ENCODE data around the gene GPATCH1.
"Not testable (repeated sequence)": the region's sequence is repeated elsewhere in the genome, so short reads cannot be mapped to it uniquely, and the experiment has no call there.

GPATCH1 gene

DNA sequence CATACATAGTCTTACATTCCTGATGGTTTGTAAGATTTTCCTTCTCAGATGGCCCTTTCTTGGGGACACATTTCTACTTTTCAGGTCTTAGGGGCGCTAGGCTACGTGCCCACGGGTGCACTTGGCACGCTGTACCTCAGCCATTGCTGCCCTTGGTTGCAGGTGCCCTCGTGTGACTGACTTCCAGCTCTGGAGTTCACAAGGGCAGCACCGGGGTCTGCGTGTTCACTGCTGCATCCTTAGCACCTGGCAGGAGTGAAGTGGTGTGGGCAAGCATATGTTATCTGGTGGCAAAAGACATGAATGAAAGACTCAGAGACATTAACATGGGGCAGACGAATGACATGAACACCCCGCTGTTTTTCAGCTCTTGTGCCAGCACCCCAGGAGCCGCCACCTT lies 37.7 kb downstream of the GPATCH1 start:
- DNase-seq (ENCODE audit: low spot score): no peak

DNA sequence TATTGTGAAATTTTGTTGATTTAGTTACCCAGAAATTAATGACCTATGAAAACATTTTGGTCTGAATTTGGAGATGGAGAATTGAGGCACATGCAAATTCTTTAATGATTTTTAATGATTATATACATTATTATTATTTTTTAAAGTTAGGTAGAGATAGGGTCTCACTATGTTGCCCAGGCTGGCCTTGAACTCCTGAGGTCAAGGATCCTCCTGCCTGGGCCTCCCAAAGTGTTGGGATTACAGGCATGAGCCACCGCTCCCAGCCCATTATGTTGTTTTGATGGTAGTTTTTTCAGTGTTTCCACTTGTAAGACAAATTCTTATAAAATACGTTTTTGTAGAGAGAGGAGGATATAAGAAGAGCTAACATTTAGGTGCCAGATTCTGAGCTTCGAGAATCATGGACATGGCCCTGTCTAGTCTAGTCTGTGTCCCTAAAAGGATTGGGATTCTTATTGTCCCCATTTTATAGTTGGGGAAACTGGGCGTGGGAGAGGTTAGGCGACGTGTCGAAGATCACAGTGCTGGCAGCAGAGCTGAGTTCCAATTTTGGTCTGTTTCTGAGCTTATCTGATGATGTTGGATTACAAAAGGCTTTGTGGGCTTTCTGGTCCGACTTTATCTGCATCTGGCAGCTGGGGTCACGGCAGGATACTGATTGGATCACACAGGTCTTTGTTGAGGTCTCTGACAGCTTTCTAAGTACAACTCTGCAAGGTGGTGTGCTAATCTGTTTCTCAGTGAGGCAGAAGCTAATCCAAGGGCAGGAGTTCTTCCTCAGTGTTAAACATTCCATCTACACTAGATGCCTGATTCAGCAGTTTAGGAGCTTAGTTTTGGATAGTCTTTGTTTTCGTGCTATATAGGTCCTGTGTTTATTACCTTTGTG lies 43.5 kb downstream of the GPATCH1 start:
- no peak for DNase-seq (ENCODE audit: low spot score)

DNA sequence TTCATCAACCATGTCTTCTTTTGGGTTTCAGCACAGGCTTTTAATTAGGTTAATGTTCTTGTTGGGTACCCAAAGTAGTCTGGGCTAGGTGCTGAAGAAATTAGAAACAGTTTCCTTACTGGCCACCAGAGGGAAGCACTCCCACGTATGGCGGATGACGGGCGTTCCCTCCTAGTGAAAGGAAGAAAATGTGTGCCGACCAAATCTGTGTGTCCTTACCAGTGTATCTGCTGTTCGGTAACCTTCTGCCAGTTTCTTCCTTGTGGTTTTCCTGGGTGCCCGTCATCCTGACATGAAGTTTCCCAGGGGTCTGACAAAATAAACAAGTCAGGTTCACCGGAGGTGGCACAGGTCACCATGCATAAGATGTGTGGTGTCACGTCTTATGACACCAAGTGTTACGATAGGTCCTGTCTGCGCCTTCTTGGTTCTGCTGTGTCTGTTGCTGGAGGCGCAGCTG lies 45.0 kb downstream of the GPATCH1 start:
- DNase-seq (ENCODE audit: low spot score): peak; percentile 39

DNA sequence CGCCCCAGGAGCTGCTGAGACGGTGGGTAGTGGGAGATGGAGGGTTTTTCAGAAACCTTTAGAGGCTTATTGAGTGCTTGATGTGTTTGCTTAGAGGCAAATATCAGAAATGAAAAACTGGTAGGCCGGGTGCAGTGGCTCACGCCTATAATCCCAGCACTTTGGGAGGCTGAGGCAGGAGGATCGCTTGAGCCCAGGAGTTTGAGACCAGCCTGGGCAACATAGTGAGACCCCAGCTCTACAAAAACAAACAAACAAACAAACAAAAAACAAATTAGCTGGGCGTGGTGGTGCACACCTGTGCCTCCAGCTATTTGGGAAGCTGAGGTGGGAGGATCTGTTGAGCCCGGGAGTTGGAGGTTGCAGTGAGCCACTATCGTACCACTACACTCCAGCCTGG lies 45.7 kb downstream of the GPATCH1 start:
- DNase-seq (ENCODE audit: low spot score): not testable (repeated sequence)

DNA sequence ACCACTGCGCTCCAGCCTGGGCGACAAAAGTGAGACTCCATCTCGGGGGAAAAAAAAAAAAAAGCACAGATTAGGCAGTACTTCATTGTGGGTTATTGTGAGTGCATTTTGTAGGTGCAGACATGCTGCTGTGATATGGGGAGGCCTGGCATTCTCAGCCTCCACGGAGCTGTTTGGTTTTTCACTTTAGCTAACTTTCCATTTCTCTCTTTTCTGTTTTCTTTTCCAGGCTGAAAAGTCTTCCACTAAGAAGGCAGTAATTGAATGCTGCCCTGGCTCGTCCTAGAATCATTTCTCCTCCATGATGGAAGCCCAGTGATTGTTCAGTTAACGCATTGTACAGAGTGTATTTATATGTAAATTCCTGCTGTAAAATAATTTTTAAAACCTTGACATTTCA lies 48.9 kb downstream of the GPATCH1 start:
- no peak for DNase-seq (ENCODE audit: low spot score)

DNA sequence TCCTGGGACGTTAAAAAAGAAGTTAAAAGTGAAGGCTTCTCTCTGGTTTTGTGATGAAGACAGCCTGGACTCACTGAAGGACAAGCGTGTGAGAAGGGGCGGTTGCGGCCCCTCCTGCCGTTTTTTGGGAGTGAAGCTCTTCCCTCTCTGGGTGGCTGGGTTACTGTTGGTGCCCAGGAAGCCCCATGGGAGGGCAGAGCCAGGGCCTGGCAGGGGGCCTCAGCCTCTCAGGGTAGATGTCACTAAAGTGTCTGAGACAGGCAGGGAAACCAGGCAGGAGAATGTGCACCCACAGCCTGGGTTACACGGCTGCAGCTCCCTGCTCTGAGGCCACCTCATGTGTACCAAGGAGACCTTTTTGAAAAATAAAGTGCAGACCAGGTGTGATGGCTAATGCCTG lies 49.5 kb downstream of the GPATCH1 start:
- DNase-seq (ENCODE audit: low spot score): no peak

DNA sequence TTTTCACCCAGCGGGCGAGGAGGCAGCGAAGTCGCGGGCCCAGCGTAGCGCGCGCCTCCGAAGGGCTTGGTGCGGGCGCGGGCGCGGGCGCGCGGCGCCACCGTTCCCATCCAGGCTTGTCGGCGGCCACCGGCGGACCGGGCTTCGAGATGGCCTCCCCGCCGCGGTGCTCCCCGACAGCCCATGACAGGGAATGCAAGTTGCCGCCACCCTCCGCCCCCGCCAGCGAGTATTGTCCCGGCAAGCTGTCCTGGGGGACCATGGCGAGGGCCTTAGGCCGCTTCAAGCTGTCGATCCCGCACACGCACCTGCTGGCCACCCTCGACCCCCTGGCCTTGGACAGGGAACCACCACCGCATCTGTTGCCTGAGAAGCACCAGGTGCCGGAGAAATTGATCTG lies 51.0 kb downstream of the GPATCH1 start, which contains the start of gene WDR88:
Gene WDR88 (plus strand): TSS at position 94 of the 400 bp plus-strand sequence. CDS start 56 bp downstream, at position 150.
- no peak for DNase-seq (ENCODE audit: low spot score)

DNA sequence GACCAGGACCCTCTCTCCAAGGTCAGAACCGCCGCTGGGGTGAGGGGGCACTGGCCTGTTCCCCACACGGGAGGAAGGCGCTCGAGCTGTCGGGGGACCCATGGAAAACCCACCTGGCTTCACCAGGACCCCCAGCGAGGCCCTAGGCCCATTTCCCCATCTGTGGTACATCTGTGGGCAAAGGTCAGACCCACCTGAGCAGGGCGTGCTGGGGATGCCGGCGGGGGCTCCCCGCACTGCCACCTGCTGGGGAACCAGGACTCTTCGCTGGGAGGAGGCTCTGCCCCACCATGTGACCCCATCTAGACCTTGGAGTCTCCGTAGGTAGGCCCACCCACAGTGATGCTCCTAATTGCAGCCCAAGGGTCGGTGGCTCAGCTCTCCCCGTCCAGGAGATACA lies 51.4 kb downstream of the GPATCH1 start:
- no peak for DNase-seq (ENCODE audit: low spot score)

DNA sequence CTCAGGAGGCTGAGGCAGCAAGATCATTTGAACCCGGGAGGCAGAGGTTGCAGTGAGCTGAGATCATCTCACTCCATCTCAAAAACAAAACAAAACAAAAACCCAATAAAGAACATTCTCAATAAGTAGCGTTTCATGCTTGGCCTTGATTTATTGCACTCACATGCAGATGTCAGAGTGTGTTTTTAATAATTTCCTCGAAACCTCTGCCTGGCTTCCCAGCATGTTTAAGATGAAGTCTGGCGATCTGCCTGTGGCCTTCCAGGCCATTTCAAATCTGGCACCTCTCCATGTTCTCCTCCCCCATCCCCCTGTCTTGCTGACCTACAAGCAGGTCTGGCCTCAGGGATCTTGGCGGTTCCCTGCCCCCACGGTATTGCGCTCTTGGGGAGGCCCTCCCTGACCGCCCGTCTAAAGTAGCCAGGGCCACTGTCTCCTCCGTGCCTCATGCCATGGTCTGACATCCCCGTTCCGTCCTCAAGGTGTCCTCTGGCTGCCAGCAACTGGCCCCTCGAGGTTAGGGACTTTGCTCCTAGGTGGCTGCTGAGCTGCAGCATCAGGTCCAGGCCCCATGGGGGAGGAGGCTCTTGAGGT lies 52.6 kb downstream of the GPATCH1 start:
- no peak for DNase-seq (ENCODE audit: low spot score)

DNA sequence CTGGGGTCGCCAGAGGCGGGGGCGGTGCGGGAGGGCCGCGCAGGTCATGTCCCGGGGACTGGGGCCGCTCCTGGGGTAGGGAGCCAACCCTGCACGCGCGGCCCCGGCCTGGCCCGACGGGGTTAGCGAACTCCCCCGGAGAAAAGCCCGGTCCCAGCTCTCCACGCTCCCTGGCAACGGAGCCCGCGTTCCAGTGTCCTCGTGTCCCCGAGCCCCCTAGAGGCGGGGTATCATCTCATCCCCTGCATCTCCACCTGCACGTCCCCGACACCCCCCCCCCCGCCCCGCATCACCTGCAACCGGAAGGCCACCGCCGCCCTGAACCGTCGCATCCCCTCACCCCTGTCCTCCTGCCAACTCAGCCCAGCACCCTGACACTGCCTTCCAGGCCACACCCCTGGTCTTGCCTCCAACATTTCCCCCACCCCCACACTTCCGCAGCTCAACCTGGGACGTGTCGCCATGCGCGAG lies 53.6 kb downstream of the GPATCH1 start:
- DNase-seq (ENCODE audit: low spot score): no peak

DNA sequence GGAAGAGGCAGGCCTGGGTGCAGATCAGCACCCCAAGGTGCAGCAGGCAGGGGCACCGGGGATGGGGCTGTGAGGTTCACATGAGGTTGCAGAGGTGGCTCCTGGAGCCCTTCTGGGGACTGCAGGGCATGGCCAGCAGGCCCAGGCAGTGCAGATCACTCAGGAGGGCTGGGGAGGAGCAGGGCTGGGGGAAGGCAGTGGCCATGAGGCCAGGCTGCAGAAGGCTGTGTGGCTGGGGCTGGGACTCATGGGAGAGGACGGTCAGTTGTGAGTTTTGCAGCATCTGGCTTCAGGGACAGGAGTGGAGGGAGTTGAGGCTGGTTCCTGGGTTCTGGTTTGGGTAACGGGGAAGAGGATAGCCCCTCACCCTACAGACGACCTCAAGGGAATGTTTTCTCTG lies 58.2 kb downstream of the GPATCH1 start:
- DNase-seq (ENCODE audit: low spot score): no peak

DNA sequence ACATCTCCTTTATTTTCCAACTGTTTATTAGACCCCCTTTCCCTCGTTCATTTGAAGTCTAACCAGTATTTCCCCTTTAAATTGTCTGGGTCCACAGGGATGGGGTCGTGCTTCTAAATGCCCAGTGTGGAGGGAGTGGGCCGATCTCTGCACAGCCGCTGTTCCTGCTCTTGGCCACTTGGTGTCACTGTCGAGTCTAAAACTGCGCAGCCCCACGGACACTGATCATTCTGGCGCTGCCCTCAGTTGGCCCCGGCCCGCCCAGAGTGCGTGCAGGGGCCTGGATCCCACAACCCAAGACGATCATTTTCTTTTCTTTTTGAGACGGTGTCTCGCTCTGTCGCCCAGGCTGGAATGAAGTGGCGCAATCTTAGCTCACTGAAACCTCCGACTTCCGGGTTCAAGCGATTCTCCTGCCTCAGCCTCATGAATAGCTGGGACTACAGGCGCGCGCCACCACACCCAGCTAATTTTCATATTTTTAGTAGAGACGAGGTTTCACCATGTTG lies 63.0 kb downstream of the GPATCH1 start:
- DNase-seq (ENCODE audit: low spot score): peak; percentile 45

DNA sequence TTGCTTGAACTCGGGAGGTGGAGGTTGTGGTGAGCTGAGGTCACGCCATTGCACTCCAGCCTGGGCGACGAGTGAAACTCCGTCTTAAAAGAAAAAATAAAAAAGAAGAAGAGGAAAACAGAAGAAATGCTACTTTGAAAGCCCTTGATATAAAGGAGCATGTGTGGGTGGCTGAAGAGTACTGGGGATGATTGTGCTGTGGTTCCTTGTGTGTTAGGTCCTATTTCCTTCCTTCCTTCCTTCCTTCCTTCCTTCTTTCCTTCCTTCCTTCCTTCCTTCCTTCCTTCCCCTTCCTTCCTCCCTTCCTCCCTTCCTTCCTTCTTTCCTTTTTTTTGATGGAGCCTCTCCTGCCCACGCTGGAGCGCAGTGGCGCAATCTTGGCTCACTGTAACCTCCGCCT lies 65.2 kb downstream of the GPATCH1 start:
- DNase-seq (ENCODE audit: low spot score): no peak

DNA sequence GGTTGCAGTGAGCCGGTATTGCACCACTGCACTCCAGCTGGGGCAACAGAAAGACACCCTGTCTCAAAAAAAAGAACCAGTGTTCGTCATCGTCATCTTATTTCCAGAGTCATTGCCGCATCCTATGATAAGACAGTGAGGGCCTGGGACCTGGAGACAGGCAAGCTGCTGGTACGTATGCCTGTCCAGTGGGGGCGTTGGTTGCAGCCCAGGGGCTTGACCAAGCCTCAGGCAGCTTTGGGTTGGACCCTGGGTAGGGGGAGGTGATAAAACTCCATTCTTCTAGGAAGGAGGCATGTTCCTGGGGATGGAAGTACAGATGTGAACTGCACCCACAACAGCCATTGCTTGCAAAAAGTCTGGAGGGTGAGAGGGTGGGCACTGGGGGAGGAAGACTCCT lies 66.6 kb downstream of the GPATCH1 start:
- DNase-seq (ENCODE audit: low spot score): no peak

DNA sequence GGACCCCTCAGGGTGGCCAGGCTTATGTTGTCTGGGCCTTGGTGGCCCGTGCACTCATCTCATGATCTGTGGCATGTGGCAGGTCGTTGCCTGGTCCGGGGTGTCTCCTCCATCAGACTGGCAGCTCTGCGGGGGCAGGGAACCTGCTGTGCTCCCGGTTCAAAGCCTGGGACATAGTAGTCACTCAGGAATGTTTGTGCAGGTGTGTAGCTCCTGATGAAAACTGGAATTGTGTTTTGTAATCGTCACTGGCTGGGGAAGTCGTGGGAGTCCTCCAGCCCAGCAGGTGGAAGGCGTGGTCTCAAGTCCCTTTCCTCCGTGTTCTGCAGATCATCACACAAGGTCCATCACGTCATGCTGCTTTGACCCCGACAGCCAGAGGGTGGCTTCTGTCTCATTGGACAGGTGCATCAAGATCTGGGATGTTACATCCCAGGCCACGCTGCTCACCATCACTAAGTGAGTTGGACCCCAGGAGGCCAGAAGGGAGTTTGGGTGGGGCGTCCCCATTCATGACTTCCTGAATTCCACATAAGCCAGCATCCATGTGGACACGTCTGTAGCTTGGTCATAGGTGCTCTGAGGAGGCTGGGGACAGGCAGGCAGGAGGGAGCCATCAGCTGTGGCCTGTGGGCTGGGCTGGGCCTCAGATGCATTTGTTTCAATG lies 70.0 kb downstream of the GPATCH1 start:
- no peak for DNase-seq (ENCODE audit: low spot score)

DNA sequence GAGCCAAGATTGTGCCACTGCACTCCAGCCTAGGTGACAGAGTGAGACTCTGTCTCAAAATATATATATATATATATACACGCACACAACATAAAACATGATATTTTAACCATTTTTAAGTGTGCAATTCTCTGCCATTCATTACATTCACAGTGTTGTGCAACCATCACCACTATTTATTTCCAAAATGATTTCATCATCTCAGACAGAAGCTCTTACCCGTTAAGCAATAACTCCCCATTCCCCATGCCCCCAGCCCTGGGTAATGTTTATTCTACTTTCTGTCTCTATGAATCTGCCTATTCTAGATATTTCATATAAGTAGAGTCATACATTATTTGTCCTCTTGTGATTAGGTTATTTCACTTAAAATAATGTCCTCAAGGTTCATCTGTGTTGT lies 71.2 kb downstream of the GPATCH1 start:
- no peak for DNase-seq (ENCODE audit: low spot score)

DNA sequence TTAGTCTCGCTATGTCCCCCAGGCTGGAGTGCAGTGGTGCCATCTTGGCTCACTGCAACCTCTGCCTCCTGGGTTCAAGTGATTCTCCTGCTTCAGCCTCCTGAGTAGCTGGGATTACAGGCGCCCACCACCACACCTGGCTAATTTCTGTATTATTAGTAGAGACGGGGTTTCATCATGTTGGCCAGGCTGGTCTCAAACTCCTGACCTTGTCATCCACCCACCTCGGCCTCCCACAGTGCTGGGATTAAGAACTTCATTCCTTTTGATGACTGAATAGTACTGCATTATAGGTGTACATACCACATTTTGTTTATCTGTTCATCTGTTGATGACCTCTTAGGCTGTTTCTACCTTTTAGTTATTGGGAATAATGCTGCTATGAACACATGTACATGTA lies 71.6 kb downstream of the GPATCH1 start:
- not testable (repeated sequence) for DNase-seq (ENCODE audit: low spot score)

DNA sequence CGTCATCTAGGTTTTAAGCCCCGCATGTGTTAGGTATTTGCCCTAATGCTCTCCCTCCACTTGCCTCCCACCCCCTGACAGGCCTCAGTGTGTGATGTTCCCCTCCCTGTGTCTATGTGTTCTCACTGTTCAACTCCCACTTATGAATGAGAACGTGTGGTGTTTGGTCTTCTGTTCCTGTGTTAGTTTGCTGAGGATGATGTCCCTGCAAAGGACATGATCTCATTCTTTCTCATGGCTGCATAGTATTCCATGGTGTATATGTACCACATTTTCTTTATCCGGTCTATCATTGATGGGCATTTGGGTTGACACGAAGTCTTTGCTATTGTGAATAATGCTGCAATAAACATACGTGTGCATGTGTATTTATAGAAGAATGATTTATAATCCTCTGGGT lies 73.3 kb downstream of the GPATCH1 start:
- DNase-seq (ENCODE audit: low spot score): not testable (repeated sequence)

DNA sequence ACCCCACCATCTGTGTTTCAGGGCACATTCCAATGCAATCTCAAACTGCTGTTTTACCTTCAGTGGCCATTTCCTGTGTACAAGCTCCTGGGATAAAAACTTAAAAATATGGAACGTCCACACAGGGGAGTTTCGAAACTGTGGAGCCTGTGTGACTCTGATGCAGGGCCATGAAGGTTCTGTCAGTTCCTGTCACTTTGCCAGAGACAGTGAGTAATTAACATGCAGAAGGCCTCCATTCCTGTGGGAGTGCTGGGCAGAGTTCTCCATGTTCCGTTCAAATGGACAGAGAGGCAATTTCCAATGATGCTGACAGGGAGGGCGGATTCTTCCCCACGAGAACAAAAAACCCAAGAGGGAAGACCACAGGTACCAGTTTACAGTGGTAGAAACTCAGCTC lies 75.4 kb downstream of the GPATCH1 start:
- DNase-seq (ENCODE audit: low spot score): no peak

DNA sequence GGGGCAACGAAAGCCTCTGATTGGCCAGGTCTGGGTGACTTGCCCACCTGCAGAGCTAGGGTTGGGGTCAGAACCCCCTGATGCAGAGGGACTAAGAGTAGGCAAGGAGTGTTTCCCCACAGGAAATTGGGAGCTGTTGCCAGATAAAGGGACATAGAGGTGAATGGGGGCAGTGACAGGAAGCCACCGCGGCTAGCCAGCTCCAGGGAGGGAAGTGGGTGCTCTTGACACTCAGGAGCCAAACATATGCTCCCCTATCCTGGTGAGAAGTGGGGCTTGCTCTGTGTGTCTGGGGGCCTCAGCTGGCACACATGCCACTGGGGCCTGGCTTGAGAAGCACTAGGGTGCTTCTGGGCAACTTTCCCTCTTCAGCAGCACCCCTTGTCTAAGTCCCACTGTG lies 76.9 kb downstream of the GPATCH1 start:
- no peak for DNase-seq (ENCODE audit: low spot score)

DNA sequence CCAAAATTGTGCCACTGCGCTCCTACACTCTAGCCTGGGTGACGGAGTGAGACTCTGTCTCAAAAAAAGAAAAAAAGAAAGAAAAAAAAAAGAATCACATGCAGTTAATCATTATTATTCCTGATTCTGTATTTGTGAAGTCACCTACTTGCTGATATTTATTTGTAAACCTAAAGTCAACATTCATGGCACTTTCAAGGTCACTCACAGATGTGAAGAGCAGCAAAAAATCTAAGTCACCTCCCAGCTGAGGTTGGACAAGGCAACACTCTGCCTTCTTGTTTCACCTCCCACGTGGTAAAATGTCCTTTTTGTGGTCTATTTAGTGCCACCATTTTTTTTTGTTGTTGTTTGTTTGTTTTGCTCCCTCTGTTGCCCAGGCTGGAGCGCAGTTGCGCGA lies 77.4 kb downstream of the GPATCH1 start:
- no peak for DNase-seq (ENCODE audit: low spot score)

DNA sequence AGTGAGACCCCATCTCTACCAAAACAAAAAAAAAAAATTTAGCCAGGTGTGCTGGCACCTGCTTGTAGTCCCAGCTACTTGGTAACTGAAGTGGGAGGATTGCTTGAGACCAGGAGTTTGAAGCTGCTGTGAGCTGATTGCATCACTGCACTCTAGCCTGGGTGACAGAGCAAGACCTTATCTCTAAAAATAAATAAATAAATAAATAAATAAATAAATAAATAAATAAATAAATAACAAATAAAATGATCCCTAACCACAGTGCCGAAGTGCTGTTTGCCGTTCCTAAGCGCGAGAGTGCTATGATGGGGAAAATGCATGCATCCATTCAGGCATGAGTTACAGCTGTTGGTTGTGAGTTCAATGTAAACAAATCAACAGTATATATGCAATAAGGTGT lies 78.2 kb downstream of the GPATCH1 start:
- no peak for DNase-seq (ENCODE audit: low spot score)

DNA sequence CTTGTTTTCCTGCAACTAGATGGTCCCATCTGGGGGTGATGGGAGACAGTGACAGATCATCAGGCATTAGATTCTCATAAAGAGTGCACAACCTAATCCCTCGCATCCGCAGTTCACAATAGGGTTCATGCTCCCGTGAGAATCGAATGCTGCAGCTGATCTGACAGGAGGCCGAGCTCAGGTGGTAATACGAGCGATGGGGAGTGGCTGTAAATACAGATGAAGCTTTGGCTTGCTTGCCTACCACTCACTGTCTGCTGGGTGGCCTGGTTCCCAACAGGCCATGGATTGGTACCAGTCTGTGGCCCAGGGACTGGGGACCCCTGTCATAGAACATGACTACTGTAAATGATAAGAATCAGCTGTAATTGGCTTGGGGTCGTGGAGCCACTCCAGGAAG lies 78.9 kb downstream of the GPATCH1 start:
- no peak for DNase-seq (ENCODE audit: low spot score)

Measured in globus pallidus (tissue), 1 donor.